ENCODE results near the gene UXS1. TPM values are rescaled to one million over a fixed set of nuclear protein-coding genes. Genes with fewer than 3 reads are reported as not detected.

Gene UXS1
- total RNA-seq, 1 donor = 22.8 TPM

DNA sequence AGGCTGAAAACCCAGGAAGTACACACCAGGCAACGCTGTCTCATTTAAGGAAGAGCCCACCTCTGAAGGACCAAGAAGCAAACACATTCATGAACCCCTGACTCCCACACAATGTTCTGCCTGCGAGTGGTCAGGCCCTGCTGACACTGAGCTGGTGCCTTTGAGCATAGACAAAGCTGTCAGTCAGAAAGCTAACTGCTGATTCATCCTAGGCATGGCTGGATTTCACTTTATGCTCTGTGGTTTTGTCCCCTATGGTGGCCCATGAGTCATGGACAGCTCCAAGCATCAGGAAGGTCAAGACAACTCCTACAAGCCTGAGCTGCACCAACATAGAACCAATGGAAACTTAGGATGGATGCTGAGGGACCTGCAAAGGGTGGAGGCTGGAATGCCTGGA is 78.9 kb downstream of the UXS1 start:
- no peak overlapping the region for H3K4me3 ChIP-seq (ENCODE audit: insufficient read depth, low read length)
- no peak overlapping the region for H3K27ac ChIP-seq (ENCODE audit: low read depth, low read length)
- H3K36me3 ChIP-seq (ENCODE audit: insufficient read depth, low read length) = peaks cover 4% of the 10 kb centered on the region
- peak overlapping the region; percentile 20 for H3K4me2 ChIP-seq (ENCODE audit: insufficient read depth, low read length)
- peaks cover 8% of the 10 kb centered on the region for H3K4me1 ChIP-seq (ENCODE audit: insufficient read depth, low read length)
- H2AFZ ChIP-seq (ENCODE audit: low read length) = no peak overlapping the region
- DNase-seq (ENCODE audit: insufficient read length, low spot score, missing footprints) = peak; percentile 93
- no peaks in the 10 kb centered on the region for H3K27me3 ChIP-seq (ENCODE audit: insufficient read depth, low read length)
- H3K79me2 ChIP-seq (ENCODE audit: insufficient read depth, low read length) = no peaks in the 10 kb centered on the region
- TF ChIP-seq, protein P1, sequence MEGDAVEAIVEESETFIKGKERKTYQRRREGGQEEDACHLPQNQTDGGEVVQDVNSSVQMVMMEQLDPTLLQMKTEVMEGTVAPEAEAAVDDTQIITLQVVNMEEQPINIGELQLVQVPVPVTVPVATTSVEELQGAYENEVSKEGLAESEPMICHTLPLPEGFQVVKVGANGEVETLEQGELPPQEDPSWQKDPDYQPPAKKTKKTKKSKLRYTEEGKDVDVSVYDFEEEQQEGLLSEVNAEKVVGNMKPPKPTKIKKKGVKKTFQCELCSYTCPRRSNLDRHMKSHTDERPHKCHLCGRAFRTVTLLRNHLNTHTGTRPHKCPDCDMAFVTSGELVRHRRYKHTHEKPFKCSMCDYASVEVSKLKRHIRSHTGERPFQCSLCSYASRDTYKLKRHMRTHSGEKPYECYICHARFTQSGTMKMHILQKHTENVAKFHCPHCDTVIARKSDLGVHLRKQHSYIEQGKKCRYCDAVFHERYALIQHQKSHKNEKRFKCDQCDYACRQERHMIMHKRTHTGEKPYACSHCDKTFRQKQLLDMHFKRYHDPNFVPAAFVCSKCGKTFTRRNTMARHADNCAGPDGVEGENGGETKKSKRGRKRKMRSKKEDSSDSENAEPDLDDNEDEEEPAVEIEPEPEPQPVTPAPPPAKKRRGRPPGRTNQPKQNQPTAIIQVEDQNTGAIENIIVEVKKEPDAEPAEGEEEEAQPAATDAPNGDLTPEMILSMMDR (IDR thresholded peaks at IDR 0.05; ENCODE audit: extremely low read depth, low read depth, low read length) = no peak
- H3K9me3 ChIP-seq (ENCODE audit: low read depth, low read length) = no peaks in the 10 kb centered on the region
- peaks cover 11% of the 10 kb centered on the region for H4K20me1 ChIP-seq (ENCODE audit: insufficient read depth, low read length)

DNA sequence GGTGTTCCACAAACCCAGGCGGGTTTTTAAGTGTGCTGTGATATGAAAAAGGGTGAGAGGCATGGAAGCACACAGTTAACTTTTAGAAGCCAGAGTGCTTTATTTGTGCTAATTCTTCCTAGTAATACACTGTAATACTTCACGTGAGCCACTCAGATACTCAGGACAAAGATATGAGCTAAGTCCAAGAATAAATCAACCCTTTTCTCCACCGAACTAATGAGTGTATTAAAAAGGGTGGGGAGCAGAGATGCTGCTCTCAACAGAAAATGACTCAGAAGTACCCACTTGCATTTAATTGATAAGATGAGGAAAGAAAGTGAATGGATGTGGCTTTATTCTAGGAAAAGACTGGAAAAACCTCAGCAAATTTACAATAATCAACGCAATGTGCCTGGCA is 79.9 kb downstream of the UXS1 start:
- Histone ChIP-seq H3K79me2 (ENCODE audit: insufficient read depth, low read length) (no peaks in the 10 kb centered on the region), H2AFZ (ENCODE audit: low read length) (no peak overlapping the region), H3K4me2 (ENCODE audit: insufficient read depth, low read length) (no peak overlapping the region), H3K4me3 (ENCODE audit: insufficient read depth, low read length) (no peak overlapping the region), H3K27me3 (ENCODE audit: insufficient read depth, low read length) (no peaks in the 10 kb centered on the region), H3K36me3 (ENCODE audit: insufficient read depth, low read length) (peaks cover 7% of the 10 kb centered on the region), H3K27ac (ENCODE audit: low read depth, low read length) (no peak overlapping the region), H3K4me1 (ENCODE audit: insufficient read depth, low read length) (peaks cover 8% of the 10 kb centered on the region), H4K20me1 (ENCODE audit: insufficient read depth, low read length) (peaks cover 11% of the 10 kb centered on the region), H3K9me3 (ENCODE audit: low read depth, low read length) (no peaks in the 10 kb centered on the region)
- DNase-seq (ENCODE audit: insufficient read length, low spot score, missing footprints) = no peak
- TF ChIP-seq, protein P1 (IDR thresholded peaks at IDR 0.05; ENCODE audit: extremely low read depth, low read depth, low read length) = no peak

- H3K9me3 ChIP-seq (ENCODE audit: low read depth, low read length) = no peaks in the 10 kb centered on the region
- H3K27ac ChIP-seq (ENCODE audit: low read depth, low read length) = no peak overlapping the region
- no peak overlapping the region for H3K4me3 ChIP-seq (ENCODE audit: insufficient read depth, low read length)
- peaks cover 7% of the 10 kb centered on the region for H3K36me3 ChIP-seq (ENCODE audit: insufficient read depth, low read length)
- peak; percentile 56 for DNase-seq (ENCODE audit: insufficient read length, low spot score, missing footprints)
- no peak overlapping the region for H2AFZ ChIP-seq (ENCODE audit: low read length)
- TF ChIP-seq, protein P1 (IDR thresholded peaks at IDR 0.05; ENCODE audit: extremely low read depth, low read depth, low read length) = no peak
- H3K4me1 ChIP-seq (ENCODE audit: insufficient read depth, low read length) = peaks cover 8% of the 10 kb centered on the region
- peaks cover 11% of the 10 kb centered on the region for H4K20me1 ChIP-seq (ENCODE audit: insufficient read depth, low read length)
- H3K79me2 ChIP-seq (ENCODE audit: insufficient read depth, low read length) = no peaks in the 10 kb centered on the region
- H3K4me2 ChIP-seq (ENCODE audit: insufficient read depth, low read length) = no peak overlapping the region
- no peaks in the 10 kb centered on the region for H3K27me3 ChIP-seq (ENCODE audit: insufficient read depth, low read length)
These were observed 80.6 kb downstream of the UXS1 start for GRCh38 chr2:106113361-106113966.

DNA sequence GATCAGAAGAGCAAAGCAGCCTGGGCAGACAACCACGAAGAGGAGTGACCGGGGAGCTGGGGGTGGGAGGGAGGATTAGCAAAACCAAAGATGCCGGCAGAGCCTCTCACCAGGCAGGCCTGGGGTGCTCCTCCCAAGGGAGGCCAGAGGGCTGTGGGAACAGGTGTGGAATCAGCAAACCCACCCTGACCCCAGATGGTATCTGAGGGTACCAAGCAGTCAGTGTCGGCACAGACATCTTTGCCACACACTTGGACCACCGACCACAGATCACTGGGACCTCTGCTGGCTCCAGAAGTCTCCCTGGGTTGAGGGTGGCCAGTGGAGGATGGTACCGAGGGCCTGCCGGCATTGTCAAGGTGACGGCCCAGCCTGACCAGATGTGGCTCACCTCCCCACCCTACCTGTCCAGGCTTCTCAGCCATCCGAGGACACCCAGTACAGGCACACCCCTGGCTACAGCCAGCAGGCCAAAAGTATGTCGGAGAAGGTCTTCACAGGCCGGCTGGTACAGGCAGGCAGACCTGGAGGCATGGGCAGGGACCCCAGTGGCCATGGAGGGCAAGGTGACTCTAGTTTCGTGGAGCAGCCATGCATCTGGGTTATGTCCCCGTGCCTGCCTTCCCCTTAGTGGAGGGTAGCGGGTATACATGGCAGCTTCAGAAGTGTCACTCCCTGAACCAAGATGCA is 82.1 kb downstream of the UXS1 start:
- TF ChIP-seq, protein P1 (IDR thresholded peaks at IDR 0.05; ENCODE audit: extremely low read depth, low read depth, low read length) = no peak
- no peaks in the 10 kb centered on the region for H3K9me3 ChIP-seq (ENCODE audit: low read depth, low read length)
- no peaks in the 10 kb centered on the region for H3K79me2 ChIP-seq (ENCODE audit: insufficient read depth, low read length)
- H3K36me3 ChIP-seq (ENCODE audit: insufficient read depth, low read length) = peaks cover 7% of the 10 kb centered on the region
- H4K20me1 ChIP-seq (ENCODE audit: insufficient read depth, low read length) = peaks cover 18% of the 10 kb centered on the region
- no peak for DNase-seq (ENCODE audit: insufficient read length, low spot score, missing footprints)
- H3K27me3 ChIP-seq (ENCODE audit: insufficient read depth, low read length) = no peaks in the 10 kb centered on the region
- H3K4me2 ChIP-seq (ENCODE audit: insufficient read depth, low read length) = no peak overlapping the region
- H3K4me1 ChIP-seq (ENCODE audit: insufficient read depth, low read length) = peaks cover 12% of the 10 kb centered on the region
- no peak overlapping the region for H2AFZ ChIP-seq (ENCODE audit: low read length)
- H3K27ac ChIP-seq (ENCODE audit: low read depth, low read length) = no peak overlapping the region
- no peak overlapping the region for H3K4me3 ChIP-seq (ENCODE audit: insufficient read depth, low read length)
